ENCODE data around the gene AMN1.
"Not testable (repeated sequence)": the region's sequence is repeated elsewhere in the genome, so short reads cannot be mapped to it uniquely, and the experiment has no call there.

AMN1 gene

DNA sequence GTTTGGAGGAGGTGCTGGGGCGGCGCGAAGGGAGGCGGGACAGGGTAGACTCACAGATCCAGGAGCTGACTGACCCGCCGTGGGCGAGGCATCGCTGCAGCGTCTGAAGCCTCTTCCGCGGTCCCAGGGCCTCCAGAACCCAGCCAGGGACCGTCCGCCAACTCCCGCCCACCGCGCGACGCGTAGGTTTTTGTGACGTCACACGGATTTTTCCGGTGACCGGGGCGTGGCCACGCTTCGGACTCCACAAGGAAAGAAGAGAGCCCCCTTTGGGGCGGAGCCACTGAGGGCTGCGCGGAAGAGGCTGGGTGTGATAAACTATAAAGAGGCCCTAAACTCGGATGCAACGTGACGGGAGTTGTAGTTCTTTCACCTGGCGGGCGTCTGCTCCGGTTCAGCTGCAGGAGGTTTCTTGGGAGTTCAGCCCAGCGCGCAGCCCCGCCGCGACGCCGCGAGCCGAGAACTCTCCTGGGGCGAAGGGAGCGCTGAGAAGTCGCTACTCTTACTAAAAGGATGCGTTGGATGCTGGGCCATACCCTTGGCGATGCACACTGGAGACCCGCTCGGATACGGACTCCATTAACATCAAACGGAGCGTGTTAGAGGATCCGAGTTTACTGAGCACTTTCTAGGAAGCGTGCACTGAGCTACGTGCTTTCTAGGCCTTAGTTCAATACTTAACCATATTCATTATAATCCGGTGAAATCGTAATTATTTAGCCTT, at the start of gene AMN1:
AMN1 (minus strand) TSS at position 105 of the 724 bp plus-strand sequence; CDS start at position 92, 13 bp downstream.
- Histone ChIP-seq H3K27me3 (replicated peaks; ENCODE audit: control insufficient read depth, insufficient read depth, low read length) (no peaks in the 10 kb centered on the region), H3K36me3 (ENCODE audit: control insufficient read depth, insufficient read depth, low read length, severe bottlenecking) (no peaks in the 10 kb centered on the region), H3K9ac (ENCODE audit: low read length) (peak within 1 kb of the TSS; percentile 96), H3K9me3 (ENCODE audit: control insufficient read depth, low read length) (no peaks in the 10 kb centered on the region), H3K4me1 (ENCODE audit: control insufficient read depth, insufficient read depth, low read length) (peaks cover 38% of the 10 kb centered on the region), H3K4me3 (ENCODE audit: low read length) (peak within 1 kb of the TSS; percentile 95)
- peak; percentile 99 for DNase-seq (ENCODE audit: low read depth)

DNA sequence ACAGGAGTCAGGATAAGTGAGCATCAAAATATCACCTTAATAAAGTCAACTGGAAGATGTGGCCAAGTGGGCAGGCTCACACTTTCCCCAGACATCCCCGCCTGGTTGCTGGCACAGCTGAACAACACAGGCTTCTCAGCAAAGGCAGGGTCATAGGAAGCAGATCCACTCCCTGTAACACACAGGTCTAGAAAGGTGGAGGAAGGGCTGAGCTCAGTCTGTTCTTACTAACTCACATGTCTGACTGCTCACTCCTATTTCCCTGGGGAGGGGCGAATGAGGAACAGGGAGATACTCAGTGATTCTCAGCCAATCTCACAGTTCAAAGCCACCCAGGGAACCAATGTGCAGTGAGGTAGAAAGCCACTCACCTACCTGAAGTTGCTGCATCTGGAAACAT, 45.0 kb upstream of the AMN1 start:
- Histone ChIP-seq H3K9me3 (ENCODE audit: control insufficient read depth, low read length) (no peaks in the 10 kb centered on the region), H3K4me1 (ENCODE audit: control insufficient read depth, insufficient read depth, low read length) (peaks cover 3% of the 10 kb centered on the region), H3K27me3 (replicated peaks; ENCODE audit: control insufficient read depth, insufficient read depth, low read length) (no peaks in the 10 kb centered on the region), H3K9ac (ENCODE audit: low read length) (no peak overlapping the region), H3K4me3 (ENCODE audit: low read length) (no peak overlapping the region), H3K36me3 (ENCODE audit: control insufficient read depth, insufficient read depth, low read length, severe bottlenecking) (no peaks in the 10 kb centered on the region)
- DNase-seq (ENCODE audit: low read depth), result no peak

DNA sequence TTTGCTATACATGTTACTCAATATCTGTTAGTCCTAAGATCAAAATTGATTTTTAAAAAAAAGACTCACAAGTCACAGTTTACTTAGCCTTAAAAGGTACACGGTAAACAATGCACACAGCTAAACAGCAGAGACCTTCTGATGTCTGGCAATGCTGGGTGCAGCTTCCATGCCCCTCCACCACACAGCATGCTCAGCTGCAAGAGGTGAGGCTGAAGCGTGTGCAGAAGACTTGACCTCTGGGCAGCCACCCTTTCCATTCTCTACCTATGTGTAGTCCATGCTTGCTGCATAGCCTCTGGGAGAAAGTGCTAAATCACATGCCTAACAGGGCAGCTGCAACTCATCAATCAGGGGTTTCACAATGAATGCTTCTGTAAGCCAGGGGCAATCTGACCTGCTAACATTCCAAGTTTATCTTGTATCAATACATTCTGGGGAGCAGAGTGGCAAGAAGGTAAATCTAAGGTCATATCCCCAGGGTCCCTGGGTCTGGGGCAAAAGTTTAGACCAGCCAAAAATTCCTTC, 44.5 kb upstream of the AMN1 start:
- peaks cover 3% of the 10 kb centered on the region for H3K4me1 ChIP-seq (ENCODE audit: control insufficient read depth, insufficient read depth, low read length)
- no peak overlapping the region for H3K9ac ChIP-seq (ENCODE audit: low read length)
- peak; percentile 47 for DNase-seq (ENCODE audit: low read depth)
- no peaks in the 10 kb centered on the region for H3K36me3 ChIP-seq (ENCODE audit: control insufficient read depth, insufficient read depth, low read length, severe bottlenecking)
- no peaks in the 10 kb centered on the region for H3K9me3 ChIP-seq (ENCODE audit: control insufficient read depth, low read length)
- no peaks in the 10 kb centered on the region for H3K27me3 ChIP-seq (replicated peaks; ENCODE audit: control insufficient read depth, insufficient read depth, low read length)
- H3K4me3 ChIP-seq (ENCODE audit: low read length), result no peak overlapping the region

DNA sequence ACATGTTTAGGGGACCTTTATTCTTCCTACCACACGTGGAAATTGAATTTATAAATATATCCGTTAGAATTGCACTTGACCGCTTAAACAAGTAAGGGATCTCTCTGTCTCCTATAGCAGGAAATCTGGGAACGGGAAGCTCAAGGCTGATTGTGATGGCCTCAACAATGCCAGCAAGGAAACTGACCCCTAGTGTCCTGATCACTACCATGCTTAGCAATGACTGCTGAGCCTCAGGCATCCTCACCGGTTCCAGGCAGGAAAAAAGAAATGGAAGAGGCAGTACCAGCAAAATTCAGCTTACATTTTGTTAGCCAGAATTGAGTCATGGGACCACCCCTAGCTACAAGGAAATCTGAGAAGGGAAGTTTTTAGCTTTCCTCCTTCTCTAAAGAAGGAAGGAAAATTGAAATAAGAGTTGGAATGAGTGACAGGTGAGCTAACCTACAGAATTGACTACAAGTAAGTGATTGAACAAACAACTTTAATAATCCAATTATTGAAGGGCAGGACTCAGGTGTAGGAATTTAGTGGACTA, 43.9 kb upstream of the AMN1 start:
- Histone ChIP-seq H3K9me3 (ENCODE audit: control insufficient read depth, low read length) (no peaks in the 10 kb centered on the region), H3K4me3 (ENCODE audit: low read length) (no peak overlapping the region), H3K27me3 (replicated peaks; ENCODE audit: control insufficient read depth, insufficient read depth, low read length) (no peaks in the 10 kb centered on the region), H3K9ac (ENCODE audit: low read length) (no peak overlapping the region), H3K4me1 (ENCODE audit: control insufficient read depth, insufficient read depth, low read length) (peaks cover 3% of the 10 kb centered on the region), H3K36me3 (ENCODE audit: control insufficient read depth, insufficient read depth, low read length, severe bottlenecking) (no peaks in the 10 kb centered on the region)
- no peak for DNase-seq (ENCODE audit: low read depth)

DNA sequence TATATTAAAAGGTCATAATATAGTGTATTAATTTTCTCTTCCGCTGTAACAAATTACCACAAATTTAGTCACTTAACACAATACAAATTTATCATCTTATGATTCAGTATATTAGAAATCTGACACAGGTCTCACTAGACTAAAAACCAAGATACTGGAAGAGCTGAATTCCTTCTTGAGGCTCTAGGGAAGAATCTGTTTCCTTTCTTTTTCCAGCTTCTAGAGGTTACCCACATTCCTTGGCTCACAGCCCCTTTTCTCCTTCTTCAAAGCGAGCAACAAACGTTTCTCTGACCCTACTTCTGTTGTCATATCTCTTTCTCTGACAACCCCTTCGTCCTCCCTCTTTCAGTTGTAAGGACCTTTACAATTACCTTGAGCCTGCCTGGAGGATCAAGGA, 43.4 kb upstream of the AMN1 start:
- Histone ChIP-seq H3K4me1 (ENCODE audit: control insufficient read depth, insufficient read depth, low read length) (peaks cover 3% of the 10 kb centered on the region), H3K27me3 (replicated peaks; ENCODE audit: control insufficient read depth, insufficient read depth, low read length) (no peaks in the 10 kb centered on the region), H3K36me3 (ENCODE audit: control insufficient read depth, insufficient read depth, low read length, severe bottlenecking) (no peaks in the 10 kb centered on the region), H3K9me3 (ENCODE audit: control insufficient read depth, low read length) (no peaks in the 10 kb centered on the region), H3K4me3 (ENCODE audit: low read length) (no peak overlapping the region), H3K9ac (ENCODE audit: low read length) (no peak overlapping the region)
- no peak for DNase-seq (ENCODE audit: low read depth)

DNA sequence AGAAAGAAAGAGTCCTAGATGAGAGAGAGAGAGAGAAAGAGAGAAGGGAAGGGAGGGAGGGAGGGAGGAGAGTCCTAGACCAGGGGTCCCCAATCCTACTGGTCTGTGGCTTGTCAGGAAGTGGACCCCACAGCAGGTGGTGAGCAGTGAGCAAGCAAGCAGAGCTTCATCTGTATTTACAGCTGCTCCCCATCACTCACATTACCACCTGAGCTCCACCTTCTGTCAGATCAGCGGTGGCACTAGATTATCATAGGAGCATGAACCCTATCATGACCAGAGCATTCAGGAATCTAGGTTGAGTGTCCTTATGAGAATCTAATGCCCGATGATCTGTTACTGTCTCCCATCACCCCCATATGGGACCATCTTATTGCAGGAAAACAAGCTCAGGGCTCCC, 39.2 kb upstream of the AMN1 start:
- Histone ChIP-seq H3K9ac (ENCODE audit: low read length) (no peak overlapping the region), H3K36me3 (ENCODE audit: control insufficient read depth, insufficient read depth, low read length, severe bottlenecking) (no peaks in the 10 kb centered on the region), H3K27me3 (replicated peaks; ENCODE audit: control insufficient read depth, insufficient read depth, low read length) (no peaks in the 10 kb centered on the region), H3K4me1 (ENCODE audit: control insufficient read depth, insufficient read depth, low read length) (no peaks in the 10 kb centered on the region), H3K9me3 (ENCODE audit: control insufficient read depth, low read length) (no peaks in the 10 kb centered on the region), H3K4me3 (ENCODE audit: low read length) (no peak overlapping the region)
- no peak for DNase-seq (ENCODE audit: low read depth)

DNA sequence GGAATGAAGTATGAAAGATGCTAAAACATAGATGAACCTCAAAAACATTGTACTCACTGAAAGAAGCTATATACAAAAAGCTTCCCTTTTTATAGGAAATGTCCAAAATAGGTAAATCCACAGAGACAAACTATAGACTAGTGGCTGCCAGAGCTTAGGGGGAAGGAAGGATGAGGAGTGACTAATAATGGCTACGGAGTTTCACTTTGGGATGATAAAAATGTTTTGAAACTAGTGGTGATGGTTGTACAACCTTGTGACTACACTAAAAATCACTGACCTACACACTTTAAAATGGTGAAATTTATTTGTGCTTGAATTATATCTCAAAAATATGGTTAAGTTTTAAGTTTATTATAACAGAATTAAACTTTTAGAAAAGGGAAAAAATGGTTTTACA, 37.1 kb upstream of the AMN1 start:
- H3K4me1 ChIP-seq (ENCODE audit: control insufficient read depth, insufficient read depth, low read length), result no peaks in the 10 kb centered on the region
- no peaks in the 10 kb centered on the region for H3K36me3 ChIP-seq (ENCODE audit: control insufficient read depth, insufficient read depth, low read length, severe bottlenecking)
- no peak for DNase-seq (ENCODE audit: low read depth)
- no peaks in the 10 kb centered on the region for H3K9me3 ChIP-seq (ENCODE audit: control insufficient read depth, low read length)
- no peak overlapping the region for H3K4me3 ChIP-seq (ENCODE audit: low read length)
- no peaks in the 10 kb centered on the region for H3K27me3 ChIP-seq (replicated peaks; ENCODE audit: control insufficient read depth, insufficient read depth, low read length)
- no peak overlapping the region for H3K9ac ChIP-seq (ENCODE audit: low read length)

DNA sequence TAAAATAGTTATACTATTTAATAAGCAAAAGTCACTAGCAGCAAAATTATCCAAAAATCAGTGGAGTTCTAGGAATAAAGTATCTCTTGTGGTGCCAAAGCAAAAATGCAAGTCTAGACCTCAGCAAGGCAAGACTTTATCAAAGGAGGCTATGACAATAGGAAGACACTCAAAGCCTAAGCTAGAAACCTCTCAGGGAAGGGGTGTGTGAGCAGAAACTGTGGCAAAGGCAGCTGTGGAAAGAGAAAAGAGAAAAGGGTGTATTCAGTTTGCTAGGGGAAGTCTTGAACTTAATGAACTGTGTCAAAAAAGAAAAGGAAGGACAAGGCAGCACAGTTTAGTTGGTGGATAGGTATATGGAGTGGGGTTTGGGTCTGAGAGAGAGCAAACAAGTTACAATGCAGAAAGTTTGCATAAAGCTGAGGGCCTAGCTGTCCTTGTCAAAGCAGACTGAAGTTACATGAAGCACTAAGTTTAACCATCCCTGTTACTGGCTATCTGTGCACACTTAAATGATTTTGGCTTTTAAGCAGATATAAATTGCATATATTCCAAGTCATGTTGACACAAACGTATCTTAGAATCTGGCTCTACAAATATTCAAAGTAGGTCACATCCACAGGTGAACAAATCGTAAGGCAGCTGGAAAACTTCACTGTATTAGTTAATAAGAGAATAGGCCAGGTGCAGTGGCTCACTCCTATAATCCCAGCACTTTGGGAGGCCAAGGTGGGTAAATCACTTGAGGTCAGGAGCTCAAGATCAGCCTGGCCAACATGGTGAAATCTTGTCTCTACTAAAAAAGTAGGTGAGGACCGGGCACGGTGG, 31.0 kb upstream of the AMN1 start:
- Histone ChIP-seq H3K9ac (ENCODE audit: low read length) (no peak overlapping the region), H3K4me1 (ENCODE audit: control insufficient read depth, insufficient read depth, low read length) (no peaks in the 10 kb centered on the region), H3K36me3 (ENCODE audit: control insufficient read depth, insufficient read depth, low read length, severe bottlenecking) (no peaks in the 10 kb centered on the region), H3K9me3 (ENCODE audit: control insufficient read depth, low read length) (no peaks in the 10 kb centered on the region), H3K27me3 (replicated peaks; ENCODE audit: control insufficient read depth, insufficient read depth, low read length) (no peaks in the 10 kb centered on the region), H3K4me3 (ENCODE audit: low read length) (no peak overlapping the region)
- no peak for DNase-seq (ENCODE audit: low read depth)

DNA sequence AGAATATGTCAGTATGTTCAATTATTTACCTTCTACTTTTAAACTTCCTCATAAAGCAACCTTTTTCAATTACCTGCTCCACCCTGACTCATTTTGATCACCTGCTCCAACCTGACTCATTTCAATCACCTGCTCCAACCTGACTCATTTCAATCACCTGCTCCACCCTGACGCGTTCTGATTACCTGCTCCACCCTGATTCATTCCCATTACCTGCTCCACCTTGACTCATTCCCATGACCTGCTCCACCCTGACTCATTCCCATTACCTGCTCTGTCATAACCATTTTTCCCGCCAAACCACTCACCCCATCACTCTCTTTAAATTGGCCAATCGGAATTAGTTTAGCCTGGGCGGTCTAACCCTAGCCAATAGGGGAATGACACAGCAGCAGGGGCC, 29.5 kb upstream of the AMN1 start:
- not testable (repeated sequence) for H3K4me3 ChIP-seq (ENCODE audit: low read length); H3K9me3 ChIP-seq (ENCODE audit: control insufficient read depth, low read length); H3K36me3 ChIP-seq (ENCODE audit: control insufficient read depth, insufficient read depth, low read length, severe bottlenecking); H3K4me1 ChIP-seq (ENCODE audit: control insufficient read depth, insufficient read depth, low read length); DNase-seq (ENCODE audit: low read depth); H3K9ac ChIP-seq (ENCODE audit: low read length); H3K27me3 ChIP-seq (replicated peaks; ENCODE audit: control insufficient read depth, insufficient read depth, low read length)

DNA sequence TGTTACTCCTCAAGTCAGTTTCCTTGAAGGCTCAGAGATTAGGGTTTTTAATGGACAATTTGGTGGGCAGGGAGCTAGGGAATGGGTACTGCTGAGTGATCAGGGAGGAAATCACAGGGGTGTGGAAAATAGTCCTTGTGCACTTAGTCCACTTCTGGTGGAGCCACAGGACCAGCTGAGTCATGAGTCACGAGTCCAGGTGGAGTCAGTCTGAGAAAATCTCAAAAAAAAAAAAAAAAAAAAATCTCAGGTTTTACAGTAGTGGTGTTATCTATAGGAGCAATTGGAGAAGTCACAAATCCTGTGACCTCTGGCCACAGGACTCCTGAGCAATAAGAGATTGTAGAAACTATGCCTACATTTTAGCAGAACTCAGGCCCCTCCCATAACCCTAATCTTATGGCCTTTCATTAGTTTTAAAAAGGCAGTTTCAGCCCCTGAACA, 28.2 kb upstream of the AMN1 start:
- Histone ChIP-seq H3K36me3 (ENCODE audit: control insufficient read depth, insufficient read depth, low read length, severe bottlenecking) (no peaks in the 10 kb centered on the region), H3K4me1 (ENCODE audit: control insufficient read depth, insufficient read depth, low read length) (no peaks in the 10 kb centered on the region), H3K9ac (ENCODE audit: low read length) (no peak overlapping the region), H3K9me3 (ENCODE audit: control insufficient read depth, low read length) (no peaks in the 10 kb centered on the region), H3K4me3 (ENCODE audit: low read length) (no peak overlapping the region), H3K27me3 (replicated peaks; ENCODE audit: control insufficient read depth, insufficient read depth, low read length) (no peaks in the 10 kb centered on the region)
- DNase-seq (ENCODE audit: low read depth), result no peak

DNA sequence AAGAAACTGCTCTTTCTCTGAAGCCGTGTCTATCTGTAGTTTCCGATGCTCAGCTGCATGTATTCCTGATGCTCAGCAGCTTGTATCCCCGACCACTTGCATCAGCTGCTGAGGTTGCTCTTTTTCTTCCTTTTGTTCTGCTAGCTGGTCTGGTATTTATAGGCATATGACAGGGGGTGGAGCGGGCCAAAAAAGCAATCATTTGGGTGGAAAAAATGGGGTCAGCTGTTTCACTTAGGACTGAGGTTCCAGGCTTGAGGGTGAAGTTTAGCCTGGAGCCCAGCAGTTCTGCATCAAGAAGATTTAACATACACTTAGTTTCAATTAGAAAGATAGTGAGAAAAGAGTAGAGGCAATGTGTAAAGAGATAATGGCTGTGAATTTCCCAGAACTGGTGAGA, 23.6 kb upstream of the AMN1 start:
- DNase-seq (ENCODE audit: low read depth), result no peak
- no peak overlapping the region for H3K9ac ChIP-seq (ENCODE audit: low read length)
- no peaks in the 10 kb centered on the region for H3K36me3 ChIP-seq (ENCODE audit: control insufficient read depth, insufficient read depth, low read length, severe bottlenecking)
- peaks cover 8% of the 10 kb centered on the region for H3K4me1 ChIP-seq (ENCODE audit: control insufficient read depth, insufficient read depth, low read length)
- H3K4me3 ChIP-seq (ENCODE audit: low read length), result no peak overlapping the region
- H3K27me3 ChIP-seq (replicated peaks; ENCODE audit: control insufficient read depth, insufficient read depth, low read length), result no peaks in the 10 kb centered on the region
- no peaks in the 10 kb centered on the region for H3K9me3 ChIP-seq (ENCODE audit: control insufficient read depth, low read length)

Measured in adipocyte (in vitro differentiated cells).